ENCODE results near the gene SH2D3C.
A peak's percentile ranks its signal among the peaks of the same experiment; 100 is the strongest.

Gene SH2D3C

DNA sequence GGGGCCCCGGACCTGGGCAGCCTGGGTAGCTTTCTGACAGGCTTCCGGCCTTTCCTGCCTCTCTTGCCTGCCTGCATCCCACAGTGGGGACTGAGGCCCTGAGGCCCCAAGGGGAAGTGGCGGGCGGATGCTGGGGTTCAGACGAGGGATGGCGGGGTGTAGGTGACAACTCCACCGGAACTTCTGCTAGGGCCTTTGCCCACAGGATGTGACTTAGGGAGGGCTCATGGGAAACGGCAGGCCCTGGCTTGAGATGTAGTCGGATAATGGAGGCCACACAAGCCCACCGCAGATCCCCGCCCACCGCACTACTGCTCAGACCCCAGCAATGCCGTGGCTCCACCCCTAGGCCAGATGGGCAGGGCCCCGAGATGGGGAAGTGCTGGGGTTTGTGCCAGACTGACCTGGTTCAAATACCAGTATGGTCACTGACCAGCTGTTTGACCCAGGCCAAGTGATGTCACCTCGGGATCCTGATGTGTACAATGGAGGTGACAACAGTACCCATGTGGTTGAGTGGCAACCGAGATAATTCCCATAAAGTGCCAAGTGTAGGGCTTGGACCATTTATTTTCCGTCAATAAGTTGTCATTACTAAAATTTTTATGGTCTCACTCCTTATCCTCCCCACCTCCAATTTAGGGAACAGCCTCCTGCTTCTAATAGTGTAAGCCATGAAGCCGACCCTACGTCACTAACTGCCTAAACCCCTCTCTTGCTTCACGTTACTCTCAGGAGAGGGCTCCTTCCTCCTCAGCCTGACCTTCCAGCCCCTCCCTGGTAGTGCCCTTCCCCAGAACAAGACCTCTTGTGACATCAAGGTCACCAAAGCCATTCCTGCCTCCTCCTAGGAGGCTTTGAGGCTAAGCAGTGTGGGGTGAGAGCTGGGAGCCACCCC, 4.9 kb upstream of the SH2D3C start:
- peak; percentile 90 for DNase-seq

- DNase-seq: no peak
Observed at GRCh38 chr9:127781806-127782205, 3.3 kb upstream of the SH2D3C start.

- peak; percentile 71 for DNase-seq
Observed at GRCh38 chr9:127780909-127781308, 2.4 kb upstream of the SH2D3C start.

DNA sequence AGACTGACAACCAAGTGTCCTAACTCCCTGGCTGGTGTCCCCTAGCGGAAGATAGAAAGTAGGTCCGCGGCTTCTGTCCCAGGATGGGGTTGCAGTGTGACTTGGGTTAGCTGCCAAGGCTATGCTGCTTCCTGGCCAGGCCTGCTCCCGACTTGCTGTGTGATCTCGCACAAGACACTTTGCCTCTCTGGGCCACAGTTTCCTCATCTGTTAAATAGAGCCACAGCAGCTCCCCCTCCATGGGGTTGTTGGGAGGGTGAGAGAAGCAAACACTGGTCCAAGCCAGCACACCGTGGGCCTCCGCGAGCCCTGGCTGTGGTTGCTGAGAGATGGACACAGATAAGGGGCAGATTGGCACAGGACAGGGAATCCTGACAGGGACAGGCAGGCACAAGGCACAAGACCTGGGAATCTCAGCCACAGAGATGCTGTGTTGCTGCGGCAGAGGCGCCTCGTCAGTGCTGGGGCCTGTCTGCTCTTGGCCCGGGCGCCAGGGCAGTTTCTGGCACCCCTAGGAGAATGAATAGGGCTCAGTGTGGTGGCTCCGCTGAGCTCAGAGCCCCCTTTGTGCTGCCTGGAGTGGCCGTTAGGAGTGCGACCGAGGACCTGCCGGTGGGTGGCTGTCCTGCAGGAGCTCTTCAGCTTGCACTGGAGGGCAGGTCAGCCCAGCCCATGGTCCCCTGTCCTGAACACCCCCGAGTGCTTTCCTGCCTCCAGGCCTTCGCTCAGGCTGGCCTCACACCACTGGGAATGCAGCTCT, 1.8 kb upstream of the SH2D3C start:
- no peak for DNase-seq

GRCh38 chr9:127779136-127779981, 893 bp upstream of the SH2D3C start:
- DNase-seq: peak; percentile 75

- no peak for DNase-seq
Observed at GRCh38 chr9:127777368-127777980, 992 bp downstream of the SH2D3C start.

DNA sequence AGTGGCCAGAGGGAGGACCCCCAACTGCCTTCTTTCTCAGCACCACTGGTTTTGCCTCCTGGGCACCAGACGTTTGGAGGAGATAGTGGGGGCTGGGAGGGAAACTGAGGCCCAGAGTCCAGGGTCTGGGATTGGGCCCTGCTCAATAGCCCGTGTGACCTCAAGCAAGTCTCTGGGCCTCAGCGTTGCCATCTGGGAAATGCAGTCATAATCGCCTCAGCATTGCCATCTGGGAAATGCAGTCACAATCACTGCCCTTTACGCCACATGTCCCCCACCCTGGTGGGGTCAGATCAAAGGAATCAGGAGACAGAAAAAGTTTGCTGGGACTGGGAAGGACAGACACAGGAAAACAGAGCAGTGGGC, 1.6 kb downstream of the SH2D3C start:
- DNase-seq: no peak

GRCh38 chr9:127776195-127776923, 2.1 kb downstream of the SH2D3C start:
- peak; percentile 86 for DNase-seq

DNA sequence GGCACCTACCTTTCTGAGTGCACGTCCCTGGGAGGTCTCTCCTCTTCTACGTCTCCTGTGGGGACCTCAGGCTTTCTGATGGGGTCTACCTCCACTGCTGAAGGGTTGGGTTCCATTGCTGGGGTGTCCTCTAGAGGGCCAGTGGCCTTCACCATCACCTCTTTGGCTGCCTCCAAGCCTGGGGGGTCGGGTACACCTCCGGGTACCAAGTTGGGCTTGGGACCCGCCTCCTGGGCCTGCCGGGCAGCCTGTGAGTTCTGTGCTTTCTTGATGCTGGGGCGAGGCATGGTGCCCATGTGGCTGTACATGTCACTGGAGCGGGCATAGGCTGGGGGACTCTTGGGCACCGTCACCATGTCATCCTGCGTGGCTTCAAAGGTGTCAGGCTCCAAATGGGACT, 4.5 kb downstream of the SH2D3C start:
- no peak for DNase-seq

- no peak for DNase-seq
Observed at GRCh38 chr9:127773272-127773671, 5.2 kb downstream of the SH2D3C start.

DNA sequence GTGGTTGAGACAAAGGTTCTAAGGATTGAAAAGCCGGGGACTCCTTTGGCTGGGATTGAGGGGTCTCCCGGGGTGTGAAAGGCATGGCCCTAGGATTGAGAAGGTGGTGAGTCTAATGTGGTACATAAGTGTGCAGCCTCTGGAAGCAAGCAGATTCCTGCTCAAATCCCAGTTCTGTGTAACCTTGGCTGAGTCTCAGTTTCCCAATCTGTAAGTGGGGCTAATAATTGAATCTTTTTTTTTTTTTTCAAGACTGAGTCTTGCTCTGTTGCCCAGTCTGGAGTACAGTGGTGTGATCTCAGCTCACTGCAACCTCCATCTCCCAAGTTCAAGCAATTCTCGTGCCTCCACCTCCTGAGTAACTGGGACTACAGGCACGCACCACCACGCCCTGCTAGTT, 5.9 kb downstream of the SH2D3C start:
- no peak for DNase-seq

DNA sequence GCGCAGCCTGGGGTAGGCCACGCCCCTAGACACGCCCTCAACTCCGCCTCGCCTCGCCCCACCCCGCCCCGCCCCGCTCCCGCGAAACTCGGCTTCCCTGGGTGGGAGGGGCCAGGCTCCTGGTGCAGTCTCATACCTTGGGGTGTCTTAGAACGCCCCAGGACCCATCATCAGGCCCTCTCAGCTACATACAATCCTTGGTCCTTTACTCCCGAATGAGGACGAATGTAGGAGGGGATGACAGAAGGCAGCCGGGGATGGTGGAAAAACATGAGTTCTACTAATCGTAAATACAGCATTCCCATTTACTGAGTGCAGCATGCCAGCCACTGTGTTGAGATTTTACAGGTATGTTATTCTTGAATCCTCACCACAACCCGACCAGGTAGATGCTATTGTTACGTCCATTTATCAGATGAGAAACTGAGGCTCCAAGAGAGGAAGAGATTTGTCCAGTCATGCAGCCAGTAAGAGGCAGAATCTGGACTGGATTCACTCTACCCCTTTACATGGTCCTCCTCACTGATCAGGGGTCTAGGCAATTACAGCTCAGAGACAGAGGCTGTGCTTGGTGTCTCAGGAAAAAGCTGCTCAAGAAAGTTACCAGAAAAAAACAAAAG, 6.8 kb downstream of the SH2D3C start:
- DNase-seq: no peak

- DNase-seq: peak; percentile 98
Observed at GRCh38 chr9:127770905-127771569, 7.4 kb downstream of the SH2D3C start.

GRCh38 chr9:127770583-127770904, 7.9 kb downstream of the SH2D3C start:
- no peak for DNase-seq

- DNase-seq: no peak
Observed at GRCh38 chr9:127769929-127770582, 8.4 kb downstream of the SH2D3C start.

DNA sequence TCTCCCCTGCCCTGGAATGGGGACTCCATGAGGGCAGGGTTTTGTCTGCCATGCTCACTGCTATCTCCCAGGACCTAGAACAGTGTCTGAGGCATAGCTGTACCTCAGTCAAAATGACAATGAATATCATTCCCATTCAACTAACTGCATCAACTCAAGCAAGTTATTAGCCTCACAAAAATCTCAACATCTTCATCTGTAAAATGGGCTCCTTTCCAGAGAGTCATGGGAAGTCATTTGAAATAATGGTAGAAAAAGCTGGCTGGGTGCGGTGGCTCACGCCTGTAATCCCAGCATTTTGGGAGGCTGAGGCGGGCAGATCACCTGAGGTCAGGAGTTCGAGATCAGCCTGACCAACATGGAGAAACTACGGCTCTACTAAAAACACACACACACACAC, 9.4 kb downstream of the SH2D3C start:
- no peak for DNase-seq

DNA sequence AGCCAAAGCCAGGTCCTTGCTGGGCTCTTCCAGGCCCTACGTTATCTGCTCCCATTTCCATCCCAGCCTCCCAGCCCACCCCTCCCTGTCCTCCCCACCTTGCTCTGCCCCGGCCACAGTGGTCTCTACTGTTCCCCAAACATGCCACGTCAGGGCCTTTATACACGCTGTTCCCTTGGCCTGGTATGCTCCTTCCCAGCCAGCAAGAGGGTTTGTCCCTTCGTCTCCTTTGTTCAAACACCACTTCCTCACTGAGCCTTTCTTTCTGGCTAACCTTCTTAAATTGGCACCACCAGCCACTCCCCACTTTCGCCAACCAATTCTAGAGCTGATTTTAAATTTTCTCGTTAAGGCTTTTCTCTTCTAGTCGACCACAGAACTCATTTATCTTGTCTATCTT, 9.8 kb downstream of the SH2D3C start:
- DNase-seq: no peak

GRCh38 chr9:127767909-127768331, 10.5 kb downstream of the SH2D3C start:
- DNase-seq: no peak

DNA sequence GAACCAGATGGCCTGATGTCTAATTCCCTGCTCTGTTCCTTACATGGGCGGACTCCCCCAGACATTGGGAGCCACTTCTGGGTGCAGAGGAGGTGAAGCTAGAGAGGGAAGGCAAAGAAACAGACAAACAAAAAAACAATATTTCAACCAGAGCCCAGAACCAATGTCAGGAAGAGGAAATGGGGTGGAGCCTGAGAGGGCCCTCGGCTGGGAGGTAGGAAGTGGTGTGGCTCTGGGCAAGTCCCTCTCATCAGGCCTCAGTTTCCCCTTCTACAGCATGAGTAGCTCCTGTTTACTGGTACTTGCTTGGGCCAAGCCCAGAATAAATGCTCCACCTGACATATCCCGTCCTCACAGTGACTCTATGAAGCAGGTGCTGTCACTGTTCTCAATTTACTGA, 11.1 kb downstream of the SH2D3C start:
- DNase-seq: no peak

- DNase-seq: no peak
Observed at GRCh38 chr9:127765418-127765817, 13.0 kb downstream of the SH2D3C start.
